ENCODE data around the gene TULP4. TPM values are rescaled to one million over a fixed set of nuclear protein-coding genes. Genes with fewer than 3 reads are reported as not detected.
"Not testable (repeated sequence)": the region's sequence is repeated elsewhere in the genome, so short reads cannot be mapped to it uniquely, and the experiment has no call there.

The TULP4 gene
- total and polyA plus RNA-seq, 2 donors (not counting 1 experiment from before 2014, with no cell fraction given), result 12.0 to 90.0 TPM

DNA sequence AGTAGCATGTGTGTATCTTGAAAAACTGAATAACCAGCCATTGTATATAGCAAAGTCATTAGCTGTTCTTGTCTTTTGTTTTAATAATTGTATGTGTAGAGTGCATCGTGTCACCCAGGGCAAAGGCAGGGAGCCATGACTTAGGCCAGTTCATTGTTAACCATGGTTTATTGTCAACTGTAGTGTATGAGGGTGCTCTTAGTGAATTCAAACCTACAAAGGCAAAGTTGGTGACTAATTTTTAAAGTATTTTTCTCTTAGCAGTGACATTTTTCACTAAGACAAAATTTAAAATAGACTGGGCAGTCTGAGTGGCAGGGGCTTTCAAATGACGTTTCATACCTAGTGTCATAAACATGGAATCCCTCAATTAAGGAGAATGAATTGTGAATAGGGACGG is 79.0 kb downstream of the TULP4 start:
- no peak for TF ChIP-seq EZH2 (IDR thresholded peaks at IDR 0.05; ENCODE audit: borderline replicate concordance, insufficient read depth, low read depth, low read length, poor library complexity, severe bottlenecking)
- peaks cover 1 to 15% (median 10%) of the 10 kb centered on the region in 3 donors for H3K9me3 ChIP-seq (ENCODE audit: control extremely low read depth in 1 of 3, control insufficient read depth in 2 of 3, insufficient read depth in 1 of 3, low read length in 2 of 3)
- Mint-ChIP-seq H3K9me3 (ENCODE audit: insufficient read depth) (peaks cover 9% of the 10 kb centered on the region), H3K27me3 (no peaks in the 10 kb centered on the region), H3K4me3 (no peak overlapping the region), H3K27ac (no peak overlapping the region), H3K4me1 (peaks cover 1% of the 10 kb centered on the region)
- POLR2A ChIA-PET, result no interaction called here
- H2AFZ ChIP-seq (ENCODE audit: insufficient read depth, low read depth, low read length, poor library complexity, severe bottlenecking), result no peak overlapping the region
- H3K36me3 ChIP-seq (replicated peaks in 1 of 2; ENCODE audit: control extremely low read depth in 1 of 2, control insufficient read depth in 1 of 2, extremely low read depth in 1 of 2, insufficient read depth in 2 of 2, low read length in 1 of 2), result no peaks in the 10 kb centered on the region
- H3K4me2 ChIP-seq (replicated peaks; ENCODE audit: low read depth, low read length, poor library complexity, severe bottlenecking), result no peak overlapping the region
- intact Hi-C loops (cut with micrococcal nuclease), result no loop called here
- H3K4me1 ChIP-seq (ENCODE audit: control insufficient read depth in 2 of 2, insufficient read depth in 2 of 2, low read length in 2 of 2), result no peaks in the 10 kb centered on the region
- no peak overlapping the region for H3K9ac ChIP-seq (ENCODE audit: low read length)
- no peak overlapping the region for H3K4me3 ChIP-seq (ENCODE audit: control extremely low read depth in 1 of 5, extremely low read depth in 1 of 5, insufficient read depth in 1 of 5, low read depth in 2 of 5, low read length in 4 of 5)
- H4K20me1 ChIP-seq (ENCODE audit: control insufficient read depth, insufficient read depth, low read length, poor library complexity, severe bottlenecking), result peaks cover 30% of the 10 kb centered on the region
- H3K27ac ChIP-seq (ENCODE audit: low read length in 2 of 2), result no peak overlapping the region
- H3K79me2 ChIP-seq (ENCODE audit: control insufficient read depth, insufficient read depth, low read length), result peaks cover 53% of the 10 kb centered on the region
- no peaks in the 10 kb centered on the region for H3K27me3 ChIP-seq (replicated peaks in 1 of 4; ENCODE audit: control extremely low read depth in 1 of 4, control insufficient read depth in 3 of 4, insufficient read depth in 4 of 4, low read length in 3 of 4)
- WGBS (ENCODE audit: insufficient coverage), result 90% methylated on average over 2 of the region's 3 CpGs
- DNase-seq, result no peak
- CTCF ChIA-PET, result interaction anchor here (3.4 kb wide), 1 partner anchor 170 kb away, joined by 12 read pairs; no protein-coding TSS in a partner anchor
- ATAC-seq (ENCODE audit: low read depth), result no peak

DNA sequence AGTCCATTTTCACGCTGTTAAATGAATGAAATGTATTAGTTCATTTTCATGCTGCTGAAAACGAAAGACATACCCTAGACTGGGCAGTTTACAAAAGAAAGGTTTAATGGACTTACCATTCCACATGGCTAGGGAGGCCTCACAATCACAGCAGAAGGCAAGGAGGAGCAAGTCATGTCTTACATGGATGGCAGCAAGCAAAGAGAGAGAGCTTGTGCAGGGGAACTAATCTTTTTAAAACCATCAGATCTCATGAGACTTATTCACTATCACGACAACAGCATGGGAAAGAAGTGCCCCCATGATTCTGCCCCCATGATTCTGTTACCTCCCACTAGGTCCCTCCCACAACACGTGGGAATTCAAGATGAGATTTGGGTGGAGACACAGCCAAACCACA is 79.7 kb downstream of the TULP4 start:
- H3K27ac Mint-ChIP-seq; H3K36me3 ChIP-seq (replicated peaks in 1 of 2; ENCODE audit: control extremely low read depth in 1 of 2, control insufficient read depth in 1 of 2, extremely low read depth in 1 of 2, insufficient read depth in 2 of 2, low read length in 1 of 2); H3K4me3 ChIP-seq (ENCODE audit: control extremely low read depth in 1 of 5, extremely low read depth in 1 of 5, insufficient read depth in 1 of 5, low read depth in 2 of 5, low read length in 4 of 5); intact Hi-C loops (cut with micrococcal nuclease); ATAC-seq (ENCODE audit: low read depth); H3K27me3 Mint-ChIP-seq; H2AFZ ChIP-seq (ENCODE audit: insufficient read depth, low read depth, low read length, poor library complexity, severe bottlenecking); DNase-seq; H3K4me1 Mint-ChIP-seq; H3K4me3 Mint-ChIP-seq; H3K27me3 ChIP-seq (replicated peaks in 1 of 4; ENCODE audit: control extremely low read depth in 1 of 4, control insufficient read depth in 3 of 4, insufficient read depth in 4 of 4, low read length in 3 of 4); POLR2A ChIA-PET; H3K9ac ChIP-seq (ENCODE audit: low read length); H3K27ac ChIP-seq (ENCODE audit: low read length in 2 of 2); H3K4me2 ChIP-seq (replicated peaks; ENCODE audit: low read depth, low read length, poor library complexity, severe bottlenecking); H3K4me1 ChIP-seq (ENCODE audit: control insufficient read depth in 2 of 2, insufficient read depth in 2 of 2, low read length in 2 of 2); H3K9me3 Mint-ChIP-seq (ENCODE audit: insufficient read depth): not testable (repeated sequence)
- CTCF ChIA-PET, result interaction anchor here (3.4 kb wide), 1 partner anchor 171 kb away, joined by 12 read pairs; no protein-coding TSS in a partner anchor
- Histone ChIP-seq H3K9me3 (ENCODE audit: control extremely low read depth in 1 of 3, control insufficient read depth in 2 of 3, insufficient read depth in 1 of 3, low read length in 2 of 3) (peaks cover 1 to 15% (median 10%) of the 10 kb centered on the region in 3 donors), H3K79me2 (ENCODE audit: control insufficient read depth, insufficient read depth, low read length) (peaks cover 57% of the 10 kb centered on the region), H4K20me1 (ENCODE audit: control insufficient read depth, insufficient read depth, low read length, poor library complexity, severe bottlenecking) (peaks cover 30% of the 10 kb centered on the region)
- WGBS (ENCODE audit: insufficient coverage), result 100% methylated on average over 2 of the region's 4 CpGs
